ENCODE results near the gene FGFR1OP2.
A peak's percentile ranks its signal among the peaks of the same experiment; 100 is the strongest.
"Not testable (repeated sequence)": the region's sequence is repeated elsewhere in the genome, so short reads cannot be mapped to it uniquely, and the experiment has no call there.

Gene FGFR1OP2

GRCh38 chr12:26940516-26941214 lies 2.4 kb downstream of the FGFR1OP2 start:
- ChIA-PET CTCF (interaction anchor here (1.0 kb wide), 1 partner anchor 24 kb away, joined by 4 read pairs; no protein-coding TSS in a partner anchor), POLR2A (no interaction called here)
- DNase-seq (ENCODE audit: extremely low spot score): peak; percentile 15
- TF ChIP-seq CTCF (IDR thresholded peaks at IDR 0.05; ENCODE audit: control extremely low read depth, extremely low read depth, low read depth, missing control alignments): no peak

- ChIA-PET POLR2A (no interaction called here), CTCF (interaction anchor here (1.0 kb wide), 1 partner anchor 24 kb away, joined by 4 read pairs; no protein-coding TSS in a partner anchor)
- DNase-seq (ENCODE audit: extremely low spot score): no peak
- no peak for TF ChIP-seq CTCF (IDR thresholded peaks at IDR 0.05; ENCODE audit: control extremely low read depth, extremely low read depth, low read depth, missing control alignments)
Measured at GRCh38 chr12:26941215-26941594, 2.9 kb downstream of the FGFR1OP2 start.

GRCh38 chr12:26948309-26948708 lies 10.0 kb downstream of the FGFR1OP2 start:
- no peak for DNase-seq (ENCODE audit: extremely low spot score)
- POLR2A ChIA-PET: no interaction called here
- TF ChIP-seq CTCF (IDR thresholded peaks at IDR 0.05; ENCODE audit: control extremely low read depth, extremely low read depth, low read depth, missing control alignments): no peak
- CTCF ChIA-PET: interaction anchor here (1.1 kb wide), 1 partner anchor 68 kb away, joined by 3 read pairs; no protein-coding TSS in a partner anchor

GRCh38 chr12:26953447-26953846 lies 15.2 kb downstream of the FGFR1OP2 start:
- no peak for DNase-seq (ENCODE audit: extremely low spot score)
- CTCF ChIA-PET: no interaction called here
- POLR2A ChIA-PET: no interaction called here
- no peak for TF ChIP-seq CTCF (IDR thresholded peaks at IDR 0.05; ENCODE audit: control extremely low read depth, extremely low read depth, low read depth, missing control alignments)

GRCh38 chr12:26954027-26954426 lies 15.8 kb downstream of the FGFR1OP2 start:
- CTCF ChIA-PET: interaction anchor here (1.0 kb wide), 1 partner anchor 324 kb away, joined by 3 read pairs; no protein-coding TSS in a partner anchor
- POLR2A ChIA-PET: no interaction called here
- no peak for DNase-seq (ENCODE audit: extremely low spot score)
- no peak for TF ChIP-seq CTCF (IDR thresholded peaks at IDR 0.05; ENCODE audit: control extremely low read depth, extremely low read depth, low read depth, missing control alignments)

GRCh38 chr12:26961391-26961790 lies 23.1 kb downstream of the FGFR1OP2 start:
- CTCF ChIA-PET: interaction anchor here (1.3 to 1.5 kb wide), 2 partner anchors 17 to 26 kb away, joined by 3 to 7 read pairs; no protein-coding TSS in a partner anchor
- DNase-seq (ENCODE audit: extremely low spot score); POLR2A ChIA-PET: not testable (repeated sequence)

- POLR2A ChIA-PET: no interaction called here
- DNase-seq (ENCODE audit: extremely low spot score): no peak
- no peak for TF ChIP-seq CTCF (IDR thresholded peaks at IDR 0.05; ENCODE audit: control extremely low read depth, extremely low read depth, low read depth, missing control alignments)
- CTCF ChIA-PET: interaction anchor here (1.3 to 1.5 kb wide), 2 partner anchors 16 to 26 kb away, joined by 3 to 7 read pairs; no protein-coding TSS in a partner anchor
Measured at GRCh38 chr12:26961803-26962202, 23.5 kb downstream of the FGFR1OP2 start.

All from GM10248 (cell line).